IPS-NIHi7 (cell line): Measurements from ENCODE around the gene MPIG6B.

Experiments
- DNase-seq: peaks from one replicate; pipeline ENCODE4 v3.0.0; 2012; ENCODE audit warnings: mixed read lengths; ENCODE audit errors: extremely low spot score

MPIG6B gene

DNA sequence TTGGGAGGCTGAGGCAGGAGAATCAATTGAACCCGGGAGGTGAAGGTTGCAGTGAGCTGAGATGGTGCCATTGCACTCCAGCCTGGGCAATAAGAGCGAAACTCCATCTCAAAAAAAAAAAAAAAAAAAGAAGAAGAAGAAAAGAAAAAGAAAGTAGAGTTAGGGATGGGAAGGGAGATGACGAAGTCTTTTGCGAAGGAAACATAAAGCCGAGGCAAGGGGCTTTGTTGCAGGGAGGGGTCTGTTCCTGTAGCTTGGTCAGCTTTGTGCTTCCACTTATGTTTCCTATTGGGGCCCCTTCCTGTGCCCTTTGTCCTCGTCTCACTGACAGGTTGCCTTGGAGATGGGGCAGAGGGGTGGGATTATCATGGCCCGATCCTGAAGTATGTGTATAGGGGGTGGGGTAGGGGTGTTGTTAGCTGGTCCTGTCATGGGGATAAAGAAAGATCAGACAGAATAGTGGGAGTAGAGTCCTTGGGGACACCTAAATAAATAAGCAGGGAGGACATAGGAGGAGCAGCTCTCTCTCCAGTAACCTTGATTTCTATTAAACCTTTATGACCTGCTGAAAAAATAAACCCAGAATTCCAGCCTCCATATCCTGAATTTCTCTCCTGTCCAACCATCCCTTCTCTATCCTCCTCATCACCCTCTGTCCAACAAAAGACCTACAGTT is 14.3 kb downstream of the MPIG6B start:
- DNase-seq = no peak

GRCh38 chr6:31737991-31738979 is 15.1 kb downstream of the MPIG6B start:
- no peak for DNase-seq

DNA sequence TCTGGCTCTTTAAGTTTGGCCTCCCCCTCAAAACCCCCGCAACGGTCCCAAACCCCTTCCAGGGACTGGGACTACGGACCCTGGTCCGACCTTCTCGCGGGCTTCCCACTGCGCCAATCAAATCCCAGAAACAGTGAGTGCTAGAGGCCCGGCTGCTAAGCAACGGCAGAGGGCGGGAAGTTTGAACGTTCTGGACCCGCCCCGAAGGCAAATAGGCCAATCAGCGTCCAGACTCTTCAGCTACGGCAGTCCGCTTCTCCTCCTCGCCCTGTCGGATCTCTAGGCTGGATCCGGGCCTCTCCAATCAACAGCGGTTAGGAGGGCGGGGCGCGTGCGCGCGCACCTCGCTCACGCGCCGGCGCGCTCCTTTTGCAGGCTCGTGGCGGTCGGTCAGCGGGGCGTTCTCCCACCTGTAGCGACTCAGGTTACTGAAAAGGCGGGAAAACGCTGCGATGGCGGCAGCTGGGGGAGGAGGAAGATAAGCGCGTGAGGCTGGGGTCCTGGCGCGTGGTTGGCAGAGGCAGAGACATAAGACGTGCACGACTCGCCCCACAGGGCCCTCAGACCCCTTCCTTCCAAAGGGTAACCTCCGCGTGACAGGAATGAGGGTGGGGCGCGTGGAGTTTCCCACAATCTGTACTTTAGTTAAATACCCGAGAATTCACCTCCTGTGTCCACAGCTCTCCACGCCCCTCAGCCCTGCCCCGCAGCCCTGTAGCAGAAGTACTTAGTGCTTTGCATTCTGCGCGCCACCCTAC is 16.6 kb downstream of the MPIG6B start, which contains the start of gene MSH5:
TSS of gene MSH5 (plus strand) at position 367 of the 758 bp plus-strand sequence. CDS start 462 bp downstream, outside the sequence.
- peak; percentile 96 for DNase-seq

GRCh38 chr6:31740397-31741223 is 17.4 kb downstream of the MPIG6B start:
- DNase-seq = no peak

- no peak for DNase-seq
Measured at GRCh38 chr6:31741815-31742214, 18.6 kb downstream of the MPIG6B start.

- no peak for DNase-seq
Measured at GRCh38 chr6:31742894-31743293, 19.7 kb downstream of the MPIG6B start.

- no peak for DNase-seq
Measured at GRCh38 chr6:31744422-31744821, 21.2 kb downstream of the MPIG6B start.

- DNase-seq = no peak
Measured at GRCh38 chr6:31749301-31750036, 26.3 kb downstream of the MPIG6B start.

GRCh38 chr6:31750411-31751022 is 27.3 kb downstream of the MPIG6B start:
- no peak for DNase-seq

DNA sequence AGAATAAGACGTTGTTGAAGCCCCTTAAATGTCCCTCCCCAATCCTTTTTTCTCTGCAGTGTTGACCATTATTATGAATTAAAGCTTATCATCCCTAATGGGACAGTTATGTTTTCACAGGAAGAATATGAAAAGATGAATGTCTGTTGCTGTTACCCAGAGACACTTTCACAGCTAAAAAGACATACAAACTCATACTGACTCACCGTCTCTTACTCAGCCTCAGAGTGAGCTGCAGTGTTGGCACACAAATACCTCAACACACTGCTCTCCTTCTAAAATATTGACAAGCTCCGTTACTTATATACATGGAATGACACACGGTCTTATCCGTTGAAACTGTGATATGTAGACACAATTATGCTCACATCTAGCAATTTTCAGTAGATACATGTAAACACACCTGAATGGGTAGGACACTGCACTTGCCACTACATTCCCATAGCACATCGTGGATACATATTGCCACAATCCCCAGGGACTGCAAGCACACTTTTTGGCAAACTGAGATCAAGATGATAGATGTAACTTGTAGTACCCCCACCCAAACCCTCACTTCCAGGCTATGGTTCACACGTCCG is 29.7 kb downstream of the MPIG6B start:
- DNase-seq = no peak

- DNase-seq = no peak
Measured at GRCh38 chr6:31758281-31758680, 35.1 kb downstream of the MPIG6B start.

DNA sequence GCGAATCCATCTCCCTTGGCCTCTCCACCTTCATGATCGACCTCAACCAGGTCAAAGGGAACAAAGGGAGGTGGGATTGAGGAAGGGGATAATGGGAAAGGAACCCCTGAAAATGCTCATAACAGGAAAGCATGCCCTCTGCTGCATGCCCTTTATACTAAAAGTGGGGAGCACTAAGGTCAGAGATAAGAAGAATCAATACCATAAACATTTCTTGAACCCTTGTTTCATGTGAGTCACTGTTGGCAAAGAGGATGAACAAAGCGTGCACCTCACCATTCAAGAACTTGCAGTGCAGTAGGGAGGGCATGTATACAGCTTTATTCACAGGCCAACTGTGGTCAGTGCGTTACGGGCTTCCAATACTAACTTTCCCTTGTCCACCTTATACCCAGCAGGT is 37.6 kb downstream of the MPIG6B start:
- DNase-seq = no peak

DNA sequence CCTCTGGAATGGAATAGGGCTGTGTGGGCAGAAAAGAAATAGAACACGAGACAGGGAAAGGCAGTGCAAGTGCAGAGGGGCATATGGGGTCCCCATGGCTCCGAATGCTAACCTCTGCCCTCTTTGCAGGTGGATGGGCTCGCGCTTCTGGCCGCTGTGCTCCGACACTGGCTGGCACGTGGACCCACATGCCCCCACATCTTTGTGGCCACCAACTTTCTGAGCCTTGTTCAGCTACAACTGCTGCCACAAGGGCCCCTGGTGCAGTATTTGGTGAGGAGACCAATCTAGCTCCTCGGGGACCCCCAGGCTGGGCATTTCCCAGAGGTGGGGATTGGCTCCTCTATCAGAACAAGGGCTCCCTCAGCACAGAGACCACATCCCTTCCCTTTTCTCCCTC is 38.2 kb downstream of the MPIG6B start:
- DNase-seq = no peak

- DNase-seq = no peak
Measured at GRCh38 chr6:31762356-31762755, 39.2 kb downstream of the MPIG6B start, which contains the start of gene SAPCD1. Gene SAPCD1 (plus strand): TSS chr6:31762656. CDS start chr6:31763055, 399 bp downstream.

- DNase-seq = no peak
Measured at GRCh38 chr6:31762878-31763618, 39.9 kb downstream of the MPIG6B start.

DNA sequence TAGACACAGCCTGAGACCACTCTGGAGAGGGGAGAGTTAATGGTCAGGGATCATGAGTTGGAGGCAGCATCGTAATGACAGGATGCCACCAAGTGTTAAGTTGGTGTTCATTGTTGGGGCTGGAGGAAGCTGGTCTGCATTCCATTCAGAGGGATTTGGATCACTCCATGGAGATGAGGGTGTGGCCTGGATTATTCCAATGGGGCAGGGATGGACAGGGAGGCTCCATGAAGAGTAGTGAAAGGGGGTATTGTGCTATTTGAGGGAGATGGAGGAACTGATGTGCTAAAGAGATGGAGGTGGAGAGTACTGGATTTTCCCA is 40.4 kb downstream of the MPIG6B start:
- DNase-seq = peak; percentile 46

GRCh38 chr6:31764198-31764597 is 41.0 kb downstream of the MPIG6B start:
- no peak for DNase-seq

DNA sequence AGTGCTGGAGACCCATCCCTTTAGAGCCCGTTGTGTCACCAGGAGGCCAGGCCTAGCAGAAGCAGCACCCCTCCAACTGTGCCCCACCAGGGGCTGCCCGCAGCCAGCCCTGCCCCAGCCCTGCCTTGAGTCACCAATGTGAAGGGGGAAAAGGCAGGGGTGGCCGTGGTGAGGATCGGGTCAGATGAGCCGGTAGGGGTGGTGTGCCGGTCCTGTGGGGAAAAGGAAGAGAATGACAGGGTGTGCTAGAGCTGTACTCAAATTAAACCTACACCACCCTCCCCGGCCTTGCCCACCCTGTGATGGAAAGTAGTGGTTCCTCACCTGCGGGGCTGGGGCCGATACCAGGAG is 42.4 kb downstream of the MPIG6B start:
- DNase-seq = no peak
